GM18511 (cell line): ENCODE measurements around the gene ZNF177.

Experiments used
- ATAC-seq: cut with Tn5 transposase; IDR thresholded peaks from one replicate; pipeline ENCODE4 v1.9.1; 2021; ENCODE audit warnings: mild to moderate bottlenecking, moderate library complexity; ENCODE audit not compliant: unreplicated experiment

The ZNF177 gene

GRCh38 chr19:9427941-9428340 is 65.1 kb downstream of the ZNF177 start:
- no peak for ATAC-seq

GRCh38 chr19:9430444-9430843 is 67.6 kb downstream of the ZNF177 start:
- ATAC-seq, result no peak

GRCh38 chr19:9431475-9431874 is 68.7 kb downstream of the ZNF177 start:
- ATAC-seq, result no peak
